Ramos (cell line): ENCODE data around the gene ATP2B2.

Experiments used
- in situ Hi-C: fragments of 300-500 bp; cut with MboI; formaldehyde crosslinking; loops from one replicate; pipeline ENCODE4 v1.14.3; 2022; ENCODE audit warnings: low sequenced_read_pairs; ENCODE audit not compliant: unreplicated experiment

The ATP2B2 gene

GRCh38 chr3:10460951-10461545 is 44.3 kb downstream of the ATP2B2 start:
- in situ Hi-C loops, result no loop called here

GRCh38 chr3:10459954-10460754 is 45.2 kb downstream of the ATP2B2 start:
- in situ Hi-C loops, result no loop called here

GRCh38 chr3:10457560-10457959 is 47.8 kb downstream of the ATP2B2 start:
- in situ Hi-C loops, result no loop called here

DNA sequence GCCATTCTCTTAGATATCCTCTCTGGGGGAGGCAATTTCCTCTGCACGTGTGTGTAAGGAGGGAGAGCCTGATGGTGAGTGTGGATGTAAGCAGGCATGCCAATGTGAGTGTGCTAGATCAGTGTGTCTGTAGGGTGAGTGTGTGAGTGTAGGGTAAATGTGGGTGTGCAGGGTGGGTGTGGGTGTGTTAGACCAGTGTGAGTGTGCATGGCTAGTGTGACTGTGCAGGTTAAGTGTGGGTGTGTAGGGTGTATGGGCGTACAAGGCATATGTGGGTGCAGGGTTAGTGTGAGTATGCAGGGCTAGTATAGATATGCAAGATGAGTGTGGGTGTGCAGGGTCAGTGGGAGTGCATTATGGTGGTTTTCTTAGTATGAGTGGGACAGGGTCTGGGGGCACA is 48.4 kb downstream of the ATP2B2 start:
- in situ Hi-C loops, result no loop called here

- in situ Hi-C loops, result no loop called here
Measured at GRCh38 chr3:10455545-10455914, 49.9 kb downstream of the ATP2B2 start.

- in situ Hi-C loops, result no loop called here
Measured at GRCh38 chr3:10454907-10455544, 50.4 kb downstream of the ATP2B2 start.

DNA sequence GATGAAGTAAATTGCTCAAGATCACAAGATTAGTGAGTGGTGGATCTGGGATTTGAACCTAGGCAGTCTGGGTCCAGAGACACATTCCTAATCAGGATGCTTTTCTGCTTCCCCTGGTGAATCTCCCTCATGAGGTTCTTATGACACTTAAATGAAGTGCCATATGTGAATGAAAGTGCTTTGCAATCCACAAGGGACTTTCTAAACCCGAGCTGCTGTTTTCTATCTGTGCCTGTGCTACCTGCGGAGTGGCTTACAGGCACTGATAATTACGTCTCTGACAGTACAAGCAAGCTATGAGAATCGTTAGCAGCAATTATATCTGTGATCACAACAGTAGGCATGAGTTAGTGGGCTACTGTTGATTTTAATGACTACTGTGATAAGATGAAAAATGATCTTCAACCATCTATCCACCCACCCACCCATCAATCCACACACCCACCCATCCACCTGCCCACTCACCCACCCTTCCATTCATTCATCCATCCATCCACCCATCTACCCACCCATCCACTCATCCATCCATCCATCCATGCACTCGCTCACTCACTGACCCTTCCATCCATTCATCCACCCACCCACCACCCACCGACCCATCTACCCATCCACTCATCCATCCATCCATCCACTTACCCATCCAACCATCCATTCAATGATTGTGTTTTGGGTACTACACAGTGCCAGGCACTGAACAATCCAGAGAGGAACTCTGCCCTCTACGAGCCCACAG is 51.8 kb downstream of the ATP2B2 start:
- in situ Hi-C loops, result no loop called here

- in situ Hi-C loops, result no loop called here
Measured at GRCh38 chr3:10450494-10451440, 54.6 kb downstream of the ATP2B2 start.

DNA sequence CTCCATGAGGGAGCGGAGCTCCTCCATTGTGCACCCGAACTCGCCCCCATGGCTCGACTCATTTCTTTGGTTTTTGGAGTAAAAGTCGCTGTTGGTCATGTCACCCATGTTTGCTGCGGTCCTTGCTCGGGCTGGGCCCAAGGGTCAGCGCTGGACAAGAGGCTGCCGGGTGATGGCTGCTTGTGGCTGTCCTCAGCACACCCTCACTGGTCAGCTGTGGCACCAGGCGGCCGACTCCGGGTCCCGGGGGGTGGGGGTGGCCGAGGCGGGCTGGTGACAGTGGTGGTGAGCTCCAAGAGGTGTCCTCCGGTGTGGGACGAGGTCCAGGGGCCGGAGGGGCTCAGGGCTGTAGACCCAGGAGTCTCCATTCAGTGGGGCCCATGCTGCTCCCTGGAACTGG is 56.0 kb downstream of the ATP2B2 start:
- in situ Hi-C loops, result no loop called here

- in situ Hi-C loops, result no loop called here
Measured at GRCh38 chr3:10448544-10448943, 56.8 kb downstream of the ATP2B2 start.

DNA sequence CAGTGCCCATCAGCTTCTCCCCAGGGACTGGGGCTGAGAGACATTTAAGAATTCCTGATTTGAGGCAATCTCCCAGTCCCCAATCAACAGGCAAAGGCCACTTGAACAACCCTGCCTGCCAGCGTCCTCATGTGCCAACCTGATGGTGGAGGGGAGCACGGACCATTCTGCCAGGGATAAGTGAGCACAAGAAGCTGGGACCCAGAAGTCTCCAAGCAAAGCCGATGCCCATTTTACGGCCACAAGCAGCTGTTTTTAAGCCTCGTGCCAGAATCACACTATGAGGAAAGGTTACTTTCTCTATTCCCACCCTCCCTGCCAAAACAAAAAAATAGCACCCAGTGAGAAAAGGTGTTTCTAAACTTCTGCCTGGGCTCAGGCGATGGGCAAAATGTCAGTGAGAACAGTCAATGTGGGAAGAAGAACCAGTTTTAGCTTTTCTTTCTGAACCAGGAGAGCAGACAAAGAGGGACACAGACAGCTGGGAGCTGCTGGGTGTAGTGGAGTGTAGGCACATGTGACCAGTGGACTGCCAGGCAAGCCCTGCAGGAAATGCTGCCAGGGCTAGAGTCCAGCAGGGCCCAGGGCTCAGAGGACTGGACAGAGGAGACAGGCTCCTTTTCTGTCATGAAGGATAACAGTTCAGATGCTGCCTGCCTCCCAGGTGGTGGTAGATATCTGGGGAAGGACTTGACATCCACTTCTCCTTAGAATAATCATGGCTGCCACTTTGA is 57.7 kb downstream of the ATP2B2 start:
- in situ Hi-C loops, result no loop called here

- in situ Hi-C loops, result no loop called here
Measured at GRCh38 chr3:10447110-10447509, 58.3 kb downstream of the ATP2B2 start.

GRCh38 chr3:10445561-10446175 is 59.7 kb downstream of the ATP2B2 start:
- in situ Hi-C loops, result no loop called here

GRCh38 chr3:10444511-10444910 is 60.9 kb downstream of the ATP2B2 start:
- in situ Hi-C loops, result no loop called here

- in situ Hi-C loops, result no loop called here
Measured at GRCh38 chr3:10444110-10444429, 61.3 kb downstream of the ATP2B2 start.

DNA sequence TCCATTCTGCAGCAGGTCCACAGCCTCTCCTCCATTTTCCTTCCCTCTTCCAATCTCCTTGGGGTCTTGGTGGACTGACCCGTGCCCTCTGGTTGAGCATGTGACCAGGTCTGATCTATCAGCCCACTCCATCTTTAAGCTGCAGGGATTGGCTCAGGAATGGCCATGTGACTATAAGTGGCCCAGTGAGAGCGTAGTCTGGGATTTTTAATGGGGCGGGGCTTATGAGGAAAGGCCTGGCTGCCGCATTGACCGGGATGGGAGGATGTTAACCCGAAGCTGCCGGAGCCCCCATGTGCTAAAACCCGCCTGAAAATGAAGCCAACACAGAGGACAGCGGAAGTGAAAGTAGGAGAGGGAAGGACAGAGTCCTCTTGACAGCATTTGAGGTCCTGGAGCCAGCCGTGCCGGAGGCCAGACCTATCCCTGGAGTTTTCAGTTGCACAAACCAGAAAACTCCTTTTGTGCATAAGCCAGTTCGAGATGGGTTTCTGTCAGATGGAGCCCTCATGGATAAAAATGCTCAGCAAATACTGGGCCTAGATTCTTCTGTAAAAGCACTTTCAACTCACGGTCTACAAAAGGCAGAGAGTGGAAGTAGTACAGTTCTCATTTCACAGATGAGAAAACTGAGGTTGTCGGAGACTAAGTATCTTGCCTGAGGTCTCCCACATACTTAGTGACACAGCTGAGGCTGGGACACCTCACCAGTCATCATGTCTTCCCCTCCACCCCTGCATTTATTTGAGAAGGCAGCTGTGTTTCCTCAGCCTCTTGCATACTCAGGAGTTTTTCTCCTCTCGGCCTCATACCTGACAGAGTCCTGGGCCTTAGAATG is 61.9 kb downstream of the ATP2B2 start:
- in situ Hi-C loops, result no loop called here

DNA sequence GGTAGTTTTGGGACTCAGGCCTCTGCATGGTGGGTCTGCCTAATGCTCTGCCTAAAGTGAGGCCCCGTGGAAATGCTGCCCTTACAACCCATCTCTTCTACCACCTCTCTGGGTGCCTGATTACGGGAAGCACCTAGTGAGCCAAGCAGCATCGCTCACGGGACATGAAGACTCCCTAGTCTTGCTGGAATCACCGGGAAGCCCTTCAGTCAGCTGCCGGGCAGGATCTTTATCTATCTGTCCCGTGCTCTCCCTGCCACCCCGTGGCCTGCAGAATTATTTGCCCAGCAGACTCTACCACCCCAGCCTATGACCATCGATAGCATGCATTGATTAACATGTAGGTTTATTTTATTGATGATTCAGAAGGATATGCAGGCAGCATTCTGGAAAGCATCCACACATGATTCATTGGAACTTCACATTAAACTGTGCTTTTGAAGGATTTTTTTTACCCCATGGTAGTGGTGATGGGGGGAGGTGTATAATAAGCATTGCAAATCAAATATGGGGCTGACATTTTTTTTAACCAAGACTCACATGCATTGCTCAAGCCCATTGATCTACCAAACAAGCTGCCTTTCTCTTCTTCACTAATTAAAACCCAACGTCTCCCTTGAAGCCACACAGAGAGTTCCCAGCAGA is 63.1 kb downstream of the ATP2B2 start:
- in situ Hi-C loops, result no loop called here

DNA sequence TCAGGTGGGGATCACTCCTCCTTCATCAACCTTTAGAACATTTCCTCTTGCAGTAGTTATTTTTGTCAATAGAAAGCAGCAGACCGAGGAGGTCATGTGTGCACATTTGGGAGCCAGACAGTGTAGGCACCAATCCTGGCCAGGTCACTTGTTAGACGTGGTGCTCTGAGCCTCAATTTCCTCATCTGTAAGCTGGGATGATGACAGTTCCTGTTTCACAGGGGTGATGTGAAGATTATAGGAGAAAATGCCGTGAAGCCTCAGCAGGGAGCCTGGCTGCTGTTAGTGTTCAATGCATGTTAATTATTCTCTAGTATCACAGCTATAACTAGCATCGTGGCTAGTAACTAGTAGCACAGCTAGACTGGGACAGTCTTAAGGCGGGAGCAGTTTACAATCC is 64.7 kb downstream of the ATP2B2 start:
- in situ Hi-C loops, result no loop called here
